HPDE6-E6E7 (cell line): ENCODE data around the gene SYS1.
A peak's percentile ranks its signal among the peaks of the same experiment; 100 is the strongest.

ENCODE experiments used
- DNase-seq: peaks from one replicate; pipeline ENCODE4 v3.0.0; 2011; ENCODE audit warnings: missing footprints; ENCODE audit errors: extremely low spot score

SYS1 gene

DNA sequence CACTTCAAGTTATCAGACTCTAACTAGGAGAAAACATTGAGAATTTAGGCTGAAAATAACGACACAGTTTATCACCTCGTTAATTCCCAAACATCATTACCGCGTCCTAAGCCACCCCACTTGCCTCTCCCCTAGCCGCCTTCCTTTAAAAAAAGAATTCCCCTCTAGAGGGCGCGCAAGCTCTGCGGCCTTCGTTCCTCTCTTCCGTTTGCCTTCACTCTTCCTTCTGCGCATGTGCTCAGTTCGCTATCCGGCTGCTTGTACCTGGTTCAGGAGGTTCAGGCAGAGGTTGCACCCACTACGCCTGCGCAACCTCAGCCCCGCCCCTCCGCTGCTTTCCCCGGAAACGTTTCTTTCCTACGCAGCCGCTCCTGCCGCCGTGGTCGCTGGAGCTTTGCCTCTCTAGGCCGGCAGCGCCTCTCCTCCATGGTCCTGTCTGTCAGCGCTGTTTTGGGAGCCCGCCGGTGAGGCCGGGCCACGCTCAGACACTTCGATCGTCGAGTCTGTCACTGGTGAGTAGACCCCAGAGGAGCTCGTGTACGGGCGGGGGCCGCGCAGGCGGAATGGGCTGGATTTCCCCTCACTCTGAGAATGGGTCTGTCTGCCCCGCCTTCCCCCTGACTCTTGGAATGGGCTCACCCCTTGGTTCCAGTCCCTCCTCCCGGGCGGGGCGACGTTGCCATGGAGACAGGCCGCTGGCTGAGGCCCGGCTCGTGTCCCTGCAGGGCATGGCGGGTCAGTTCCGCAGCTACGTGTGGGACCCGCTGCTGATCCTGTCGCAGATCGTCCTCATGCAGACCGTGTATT is at the start of gene SYS1:
Gene SYS1 (plus strand): TSS at position 353 of the 807 bp plus-strand sequence. CDS start 376 bp downstream, at position 729.
- peak; percentile 100 for DNase-seq

DNA sequence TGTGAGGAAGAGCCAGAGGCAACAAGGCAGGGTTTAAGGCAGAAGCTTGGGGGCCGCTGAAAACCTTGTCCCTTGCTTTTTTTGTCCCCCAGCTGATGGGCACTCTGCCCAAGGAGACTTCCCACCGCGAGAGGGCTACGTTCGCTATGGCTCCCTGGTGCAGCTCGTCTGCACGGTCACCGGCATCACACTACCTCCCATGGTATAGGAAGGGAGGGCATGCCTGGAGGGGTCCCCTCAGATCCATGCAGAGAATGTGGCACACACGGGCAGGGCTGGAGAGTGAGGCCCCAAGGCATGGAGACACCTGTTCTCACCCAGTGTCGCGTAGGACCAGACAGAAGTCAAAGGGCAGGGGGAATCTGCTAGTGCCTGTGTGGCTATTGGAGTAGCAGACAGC is 49.0 kb upstream of the SYS1 start:
- DNase-seq, result no peak

DNA sequence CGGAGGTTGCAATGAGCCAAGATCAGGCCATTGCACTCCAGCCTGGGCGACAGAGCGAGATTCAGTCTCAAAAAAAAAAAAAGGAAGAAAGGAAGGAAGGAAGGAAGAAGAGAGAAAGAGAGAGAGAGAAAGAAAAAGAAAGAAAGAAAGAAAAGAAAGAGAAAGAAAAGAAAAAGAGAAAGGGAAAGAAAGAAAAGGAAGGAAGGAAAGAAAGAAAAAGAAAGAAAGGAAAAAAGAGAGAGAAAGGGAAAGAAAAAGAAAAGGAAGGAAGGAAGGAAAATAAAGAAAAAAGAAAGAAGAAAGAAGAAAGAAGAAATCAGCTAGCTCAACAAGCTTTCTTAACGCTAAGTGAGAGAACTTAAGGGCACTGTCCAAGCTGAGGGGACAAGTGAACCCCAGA is 47.3 kb upstream of the SYS1 start:
- DNase-seq, result no peak

DNA sequence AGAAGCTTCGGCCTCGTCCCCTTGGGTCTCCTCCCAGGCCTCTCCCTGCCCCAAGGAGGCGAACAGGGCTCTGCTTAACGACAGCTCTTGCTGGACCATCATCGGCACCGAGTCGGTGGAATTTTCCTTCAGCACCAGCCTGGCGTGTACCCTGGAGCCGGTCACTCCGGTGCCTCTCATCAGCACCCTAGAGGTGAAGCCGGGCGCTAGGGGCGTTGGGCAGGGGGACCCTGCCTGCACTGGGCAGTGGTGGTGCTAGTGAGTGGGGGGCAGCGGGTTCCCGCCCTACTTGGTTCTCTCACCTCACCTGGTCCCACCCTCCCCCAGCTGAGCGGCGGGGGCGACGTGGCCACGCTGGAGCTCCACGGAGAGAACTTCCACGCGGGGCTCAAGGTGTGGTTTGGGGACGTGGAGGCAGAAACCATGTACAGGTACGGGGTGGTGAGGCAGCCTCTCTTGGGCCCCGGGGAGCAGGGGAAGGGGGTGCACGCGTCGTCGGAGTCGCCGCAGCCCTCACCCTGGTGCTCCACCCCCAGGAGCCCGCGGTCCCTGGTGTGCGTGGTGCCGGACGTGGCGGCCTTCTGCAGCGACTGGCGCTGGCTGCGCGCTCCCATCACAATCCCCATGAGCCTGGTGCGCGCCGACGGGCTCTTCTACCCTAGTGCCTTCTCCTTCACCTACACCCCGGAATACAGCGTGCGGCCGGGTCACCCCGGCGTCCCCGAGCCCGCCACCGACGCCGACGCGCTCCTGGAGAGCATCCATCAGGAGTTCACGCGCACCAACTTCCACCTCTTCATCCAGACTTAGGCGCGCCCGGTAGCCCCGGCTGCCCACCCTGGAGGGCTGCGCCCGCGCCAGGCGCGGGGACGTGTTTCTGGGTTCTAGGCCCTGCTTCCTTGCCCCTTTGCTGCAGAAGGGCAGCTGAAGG is 46.5 kb upstream of the SYS1 start:
- DNase-seq, result no peak

DNA sequence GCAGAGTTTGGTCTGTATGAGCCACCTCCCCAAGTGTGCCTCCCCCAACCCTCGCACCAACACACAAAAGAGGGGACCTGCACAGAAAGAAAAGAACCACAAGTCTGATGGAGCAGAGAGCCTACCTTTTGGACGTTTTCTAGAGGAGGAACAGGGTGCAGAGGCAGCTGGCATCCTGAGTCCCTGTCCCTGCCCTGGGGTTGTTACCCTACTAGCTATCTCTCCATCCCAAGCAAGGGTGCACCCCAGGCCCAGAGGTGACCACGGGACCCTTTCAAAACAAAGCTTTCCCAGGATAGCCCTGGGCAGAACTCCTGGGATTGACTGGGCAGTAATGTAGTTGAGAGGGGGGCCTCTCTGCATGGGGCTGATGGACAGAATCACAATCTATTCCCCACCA is 45.1 kb upstream of the SYS1 start:
- DNase-seq, result no peak

DNA sequence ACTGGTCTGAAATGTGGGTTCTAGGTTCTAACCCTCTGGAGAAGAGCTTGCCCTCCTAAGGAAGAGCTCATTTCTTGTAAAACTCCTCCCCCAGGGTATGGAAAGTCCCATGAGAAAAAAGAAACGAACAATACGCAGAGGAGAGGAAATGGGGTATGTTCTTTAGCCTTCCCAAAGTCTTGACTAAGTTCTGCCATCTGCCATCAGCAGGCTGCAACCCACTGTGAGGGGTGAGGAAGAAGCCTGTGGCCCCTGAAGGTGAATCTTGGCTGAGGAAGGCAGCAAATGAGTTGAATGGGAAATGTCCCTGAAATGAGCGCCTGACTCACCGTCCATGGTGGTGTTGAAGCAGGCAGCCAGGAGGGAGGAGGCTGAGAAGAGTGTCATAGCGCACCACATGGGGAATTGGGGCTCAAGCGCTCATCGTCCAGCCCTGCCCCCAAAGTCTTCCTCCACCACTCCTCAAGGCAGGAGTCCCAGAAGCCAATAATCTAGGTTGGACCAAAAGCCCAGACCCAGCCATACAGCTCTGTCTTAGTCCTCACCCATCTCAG is 44.5 kb upstream of the SYS1 start:
- no peak for DNase-seq

DNA sequence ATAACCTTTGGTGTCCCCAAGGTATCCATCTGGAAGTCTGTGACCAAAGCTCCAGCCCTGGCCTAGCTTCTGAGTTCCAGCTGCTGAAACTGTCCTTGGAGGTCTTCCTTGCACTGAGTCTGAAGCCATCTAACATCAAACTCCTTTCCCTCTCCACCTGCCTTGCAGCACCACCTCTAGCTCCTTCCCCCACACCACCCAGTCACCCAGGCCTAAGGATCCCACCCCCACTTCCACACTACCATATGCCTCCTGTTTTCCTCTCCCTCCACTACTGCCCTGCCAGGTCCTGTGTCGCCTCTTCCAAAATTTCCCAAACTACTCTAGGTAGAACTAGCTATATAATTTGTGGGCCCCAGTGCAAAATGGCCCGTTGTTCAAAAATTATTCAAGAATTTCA is 44.0 kb upstream of the SYS1 start:
- DNase-seq, result no peak

DNA sequence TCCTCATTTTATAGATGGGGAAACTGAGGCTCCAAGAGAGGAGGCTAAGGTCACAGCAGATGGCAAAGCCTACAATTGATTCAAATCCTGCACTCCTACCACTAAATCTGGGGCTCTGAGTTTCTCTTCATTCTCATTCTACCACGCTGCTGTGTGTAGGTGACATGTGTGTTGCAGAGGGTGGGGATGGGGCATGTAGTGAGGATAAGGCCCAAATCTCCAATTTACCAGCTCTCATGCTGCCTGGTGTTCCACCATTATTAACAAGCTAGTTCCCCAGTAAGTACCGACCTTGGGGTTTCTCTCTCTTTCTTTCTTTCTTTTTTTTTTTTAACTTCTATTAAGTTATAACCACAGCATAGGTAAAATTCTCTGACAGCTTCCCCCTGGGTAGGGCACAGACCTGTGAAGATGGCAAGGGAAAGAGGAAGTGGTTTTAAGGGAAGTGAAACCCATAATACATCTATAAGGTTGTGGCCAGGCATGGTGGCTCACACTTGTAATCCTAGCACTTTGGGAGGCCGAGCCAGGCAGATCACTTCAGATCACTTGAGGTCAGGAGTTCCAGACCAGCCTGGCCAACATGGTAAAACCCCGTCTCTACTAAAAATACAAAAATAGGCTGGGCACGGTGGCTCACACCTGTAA is 41.9 kb upstream of the SYS1 start:
- DNase-seq, result no peak

DNA sequence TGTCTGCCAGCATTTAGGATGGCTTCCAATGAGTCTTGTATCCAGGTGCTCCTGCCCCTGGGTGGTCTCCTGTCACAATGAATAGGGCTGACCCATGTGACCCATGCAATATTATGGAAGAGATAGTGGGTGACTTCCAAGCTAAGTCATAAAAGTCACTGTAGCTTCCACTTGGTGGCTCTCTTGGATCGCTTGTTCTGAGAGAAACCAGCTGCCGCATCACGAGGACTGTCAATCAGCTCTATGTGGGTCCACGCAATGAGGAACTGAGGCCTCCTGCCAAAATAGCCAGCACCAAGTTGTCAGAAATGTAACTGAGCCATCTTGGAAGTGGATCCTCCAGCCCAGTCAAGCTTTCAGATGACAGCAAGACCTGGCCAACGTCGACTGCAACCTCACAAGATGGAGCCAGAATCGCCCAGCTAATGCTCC is 40.0 kb upstream of the SYS1 start:
- peak; percentile 89 for DNase-seq

DNA sequence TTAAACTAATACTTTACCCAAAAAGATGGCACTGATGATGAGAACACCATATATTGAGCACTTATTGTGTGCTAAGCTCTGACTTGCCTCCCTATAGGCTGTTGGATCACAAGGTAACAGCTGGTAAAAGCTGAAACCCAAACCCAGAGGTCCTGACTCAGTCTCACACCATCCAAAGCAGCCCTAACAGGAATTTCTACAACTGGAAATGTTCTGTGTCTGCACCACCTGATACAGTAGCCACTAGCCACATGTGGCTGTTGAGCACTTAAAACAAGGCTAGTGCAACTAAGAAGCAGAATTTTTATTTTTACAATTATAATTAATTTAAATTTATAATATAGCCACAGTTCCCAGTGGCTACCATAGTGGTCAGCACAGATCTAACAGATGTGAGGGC is 39.2 kb upstream of the SYS1 start:
- no peak for DNase-seq

DNA sequence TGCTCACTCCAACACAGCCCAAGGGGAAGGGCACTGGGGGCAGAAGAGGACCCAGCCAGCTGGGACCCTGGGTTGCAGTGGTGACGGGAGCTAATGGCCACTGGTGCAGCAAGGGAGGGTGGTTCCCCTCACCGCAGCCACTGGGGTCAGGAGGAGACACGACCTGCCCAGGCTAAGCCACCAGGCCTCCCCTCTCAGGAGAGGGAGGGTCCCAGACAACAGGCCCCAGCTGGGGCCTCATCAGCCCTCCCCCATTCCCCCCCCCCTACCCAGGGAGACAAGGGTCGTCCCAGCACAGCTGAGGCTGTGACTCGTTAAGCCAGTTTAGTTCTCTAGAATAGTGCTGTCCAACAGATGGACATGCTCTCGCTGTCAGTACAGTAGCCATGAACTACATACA is 37.6 kb upstream of the SYS1 start:
- DNase-seq, result no peak

DNA sequence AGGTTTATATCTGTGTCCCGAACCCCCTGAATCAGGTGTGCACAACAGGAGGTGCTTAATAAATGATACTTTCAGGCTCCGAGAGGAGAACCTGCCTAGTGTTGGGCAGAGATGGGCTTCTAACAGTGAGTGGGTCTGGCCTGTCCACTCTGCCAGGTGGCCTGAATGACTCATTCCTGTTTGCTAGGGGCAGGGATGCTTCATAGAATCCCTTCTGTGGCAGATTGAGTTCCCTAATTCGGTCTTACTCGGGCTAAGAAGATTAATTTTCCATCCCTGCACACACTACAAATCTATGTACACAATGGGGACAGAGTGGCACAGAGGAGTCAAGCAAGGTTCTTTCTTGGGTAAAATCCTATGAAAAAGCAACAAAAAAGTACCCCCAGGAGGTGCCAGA is 34.5 kb upstream of the SYS1 start:
- DNase-seq, result no peak

DNA sequence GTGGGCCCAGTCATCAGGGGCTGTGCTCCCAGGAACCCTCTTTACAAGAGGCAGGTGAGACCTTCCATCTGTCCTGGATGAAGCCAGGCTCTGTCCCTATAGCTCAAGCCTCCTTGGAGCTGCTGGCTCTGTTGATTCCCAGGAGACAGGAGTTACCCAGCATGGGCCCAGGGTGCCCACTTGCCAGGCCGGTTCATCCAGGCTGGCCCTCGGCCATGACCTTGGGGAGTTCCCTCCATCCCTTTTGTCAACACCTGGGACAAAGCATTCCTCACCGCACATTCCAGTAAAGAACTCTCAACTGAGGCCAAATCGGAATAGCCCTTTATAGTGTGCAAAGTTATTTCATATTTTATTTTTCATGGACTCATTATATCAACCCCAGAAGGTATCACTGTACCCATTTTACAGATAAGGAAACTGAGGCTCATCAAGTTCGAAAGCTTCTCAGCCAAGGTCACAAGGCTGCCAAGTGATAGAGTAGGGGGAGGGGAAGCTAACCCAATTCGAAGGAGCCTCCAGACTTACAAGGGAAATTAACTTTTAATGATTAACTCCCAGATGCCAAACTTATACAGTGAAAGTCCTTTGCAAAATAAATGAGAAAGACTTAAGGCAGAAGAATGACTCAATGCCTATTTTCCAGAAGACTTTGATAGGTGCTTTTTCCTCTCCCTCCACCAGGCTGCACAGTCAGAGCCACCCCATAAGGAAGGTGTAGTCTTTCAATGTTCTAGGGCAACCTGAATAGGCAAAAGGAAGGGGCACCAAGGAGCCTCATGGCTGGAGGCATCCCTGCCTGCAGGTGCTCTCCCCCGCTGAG is 33.2 kb upstream of the SYS1 start:
- no peak for DNase-seq

DNA sequence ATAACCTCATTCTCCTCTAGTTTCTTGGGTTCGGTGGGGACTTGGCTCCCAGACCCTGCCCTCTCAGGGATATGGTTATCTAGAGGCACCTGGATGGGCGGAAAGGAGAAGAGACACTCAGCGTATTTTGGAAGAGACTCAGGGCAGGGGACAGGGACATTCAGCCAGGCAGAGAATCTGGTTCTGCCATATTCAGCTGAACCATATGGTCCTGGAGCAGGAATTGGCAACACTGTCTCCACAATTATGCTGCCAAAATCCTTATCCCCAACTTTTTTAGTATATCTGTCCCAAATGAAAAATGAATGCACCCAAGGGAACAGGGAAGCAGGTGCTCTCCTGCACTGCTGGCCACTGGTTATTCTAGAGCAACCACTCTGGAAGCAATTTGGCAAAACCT is 32.5 kb upstream of the SYS1 start:
- no peak for DNase-seq

DNA sequence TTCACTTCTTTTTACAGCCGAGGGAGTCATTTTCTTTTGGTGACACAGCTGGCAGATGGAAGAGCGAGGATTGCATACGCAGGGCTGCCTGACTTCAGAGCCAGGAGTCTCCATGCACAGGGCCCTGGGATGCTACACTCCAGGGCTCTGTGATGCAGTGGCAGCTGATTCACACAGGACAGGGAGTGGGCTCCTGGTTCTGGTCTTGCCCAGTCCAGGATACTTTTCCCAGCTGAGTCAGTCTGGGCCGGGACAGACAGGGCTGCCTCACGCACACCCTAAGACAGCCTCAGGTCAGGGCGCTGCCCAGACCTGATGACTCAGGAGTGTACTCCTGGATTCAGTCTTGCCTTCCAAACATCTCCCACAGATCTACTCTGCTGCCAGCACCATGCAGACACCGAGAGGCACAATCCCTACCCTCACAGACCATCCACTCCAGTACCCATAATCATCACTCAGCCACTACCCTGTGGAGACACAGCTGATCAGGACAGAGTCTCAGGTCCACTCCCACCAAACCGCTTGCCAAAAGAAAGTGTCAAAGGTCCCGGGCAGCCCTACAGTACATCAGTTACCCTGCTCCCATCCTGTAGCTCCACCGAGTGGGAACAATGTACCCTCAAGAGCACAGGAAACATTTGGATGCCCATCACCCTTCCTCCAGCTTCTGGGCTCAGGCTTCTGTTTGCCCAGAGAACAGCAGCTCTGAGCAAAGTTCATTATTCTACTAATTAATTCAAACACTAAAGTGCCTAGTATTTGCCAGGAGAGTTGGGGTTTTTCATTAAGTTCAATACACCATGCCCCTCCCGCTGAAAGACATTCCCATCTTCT is 26.2 kb upstream of the SYS1 start:
- peak; percentile 99 for DNase-seq

DNA sequence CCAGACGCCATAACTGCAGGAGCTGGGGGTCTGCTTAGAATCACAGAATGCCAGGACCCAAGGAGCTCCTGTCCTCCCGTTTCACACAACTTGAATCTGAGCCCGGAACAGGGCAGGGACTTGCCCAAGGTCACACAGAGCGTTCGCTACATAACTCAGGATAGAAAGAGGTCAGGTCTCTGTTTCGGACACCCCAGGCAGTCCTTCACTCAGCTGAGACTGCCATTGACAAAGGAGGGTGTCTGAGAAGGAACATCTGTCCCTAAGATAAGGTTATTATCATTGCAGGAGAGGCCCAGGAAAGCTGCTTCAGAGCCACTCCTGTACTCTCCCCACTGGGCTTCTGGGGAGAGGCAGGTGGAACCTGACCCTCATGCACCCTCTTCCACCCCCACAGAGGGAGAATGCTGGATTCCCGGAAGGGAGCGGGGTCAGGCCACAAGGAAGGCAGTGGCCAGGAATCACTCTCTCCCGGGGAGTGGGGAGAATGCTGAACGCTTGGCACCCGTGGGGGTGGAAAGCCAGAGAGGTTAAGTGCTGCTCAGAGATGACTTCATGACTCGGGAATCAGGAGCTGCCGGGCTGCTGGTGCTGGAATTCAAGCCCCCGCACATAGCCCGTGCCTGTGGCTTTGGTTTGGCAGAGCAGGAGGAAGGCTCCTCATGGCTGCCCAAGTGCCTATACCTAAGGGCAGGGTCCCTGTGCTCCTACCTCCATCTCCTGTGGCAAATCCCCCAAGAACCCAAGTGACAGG is 25.4 kb upstream of the SYS1 start:
- no peak for DNase-seq

DNA sequence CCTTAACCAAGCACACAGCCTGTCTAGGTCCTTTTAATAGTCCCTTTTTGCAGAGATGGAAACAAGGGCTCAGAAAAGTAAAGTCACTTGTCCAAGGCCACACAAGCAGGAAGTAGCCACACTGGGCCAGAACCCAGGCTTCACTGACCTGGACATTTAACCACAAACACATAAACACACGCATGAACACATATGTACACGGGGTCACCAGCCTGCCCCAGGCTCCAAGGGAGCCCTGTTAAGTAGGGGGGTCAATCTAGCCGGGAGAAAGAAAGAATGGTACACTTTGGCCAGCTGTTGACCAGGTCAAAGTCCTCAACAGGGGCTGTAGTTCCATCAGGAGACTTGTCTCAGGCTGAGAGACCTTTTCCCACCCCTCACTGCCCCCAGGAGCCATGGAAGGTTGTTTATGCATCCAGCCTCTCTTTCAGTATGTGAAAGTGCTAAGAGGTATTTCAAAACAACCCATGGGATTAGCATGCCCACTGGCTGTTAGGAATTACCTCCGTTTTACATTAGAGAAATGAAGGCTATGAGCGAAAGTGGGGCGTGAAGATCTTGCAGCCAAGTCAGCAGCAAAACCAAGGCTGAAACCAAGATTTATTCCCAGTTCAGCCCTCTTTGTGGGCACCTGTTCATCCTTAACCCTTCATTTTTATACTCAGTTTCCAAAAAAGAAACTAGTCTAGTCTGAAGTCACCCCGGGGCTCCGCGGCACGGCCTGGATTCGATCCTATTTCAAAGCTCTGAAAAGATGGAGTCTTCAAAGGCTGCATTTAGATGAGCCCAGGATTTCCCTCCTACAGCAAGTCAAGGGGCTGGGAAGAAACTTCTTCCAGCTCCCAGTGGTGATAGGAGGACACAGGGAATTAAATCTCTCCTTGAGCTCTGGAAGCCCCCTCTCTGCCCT is 24.6 kb upstream of the SYS1 start:
- no peak for DNase-seq

DNA sequence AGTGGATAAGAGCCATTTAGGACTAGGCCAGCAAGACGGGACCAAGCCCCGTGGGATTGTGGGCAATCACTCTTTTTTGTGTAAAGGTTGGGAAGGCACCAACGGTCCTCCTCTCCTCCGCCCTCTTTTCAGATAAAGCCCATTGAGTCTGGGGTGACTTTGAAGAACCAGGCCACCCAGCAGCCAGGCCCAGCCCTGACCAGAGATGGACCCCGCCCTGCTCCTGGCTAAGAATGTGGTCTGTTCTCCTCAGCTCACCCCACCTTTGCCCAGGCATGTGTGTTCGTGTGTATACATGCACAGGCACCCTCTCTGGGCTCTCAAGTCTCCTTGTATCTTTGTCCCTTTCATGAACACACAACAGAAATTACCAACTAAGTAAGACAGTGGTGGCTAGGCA is 23.9 kb upstream of the SYS1 start:
- peak; percentile 86 for DNase-seq
